NOMO-1 (cell line): Measurements from ENCODE around the gene SLC25A47.

ENCODE experiments used
- DNase-seq, 2 experiments: peaks; one replicate each; lab custom pipeline; 2025; ENCODE audit not compliant: unreplicated experiment in 2 of 2; lab: John Stamatoyannopoulos, UW

The SLC25A47 gene

DNA sequence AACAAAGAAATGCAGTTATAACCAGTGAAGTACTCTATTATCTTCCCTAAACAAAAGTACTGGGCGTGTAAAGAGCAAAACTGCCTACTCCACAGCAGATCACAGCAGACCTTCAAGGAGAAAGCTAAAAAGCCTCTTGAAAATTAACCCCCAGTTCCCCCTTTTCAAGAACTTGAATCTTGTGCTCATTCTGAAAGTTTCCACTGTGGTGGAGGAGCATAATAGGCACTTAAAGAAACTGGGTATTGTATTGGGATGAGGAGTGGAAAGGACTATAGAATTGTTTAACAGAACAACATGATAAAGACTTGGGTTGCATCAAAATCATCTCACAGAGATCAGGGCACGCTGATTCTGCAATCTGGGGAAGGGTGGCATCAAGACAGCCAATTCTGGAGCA, 51.1 kb downstream of the SLC25A47 start:
- DNase-seq, result peak in 1 of 2 experiments; percentile 8

DNA sequence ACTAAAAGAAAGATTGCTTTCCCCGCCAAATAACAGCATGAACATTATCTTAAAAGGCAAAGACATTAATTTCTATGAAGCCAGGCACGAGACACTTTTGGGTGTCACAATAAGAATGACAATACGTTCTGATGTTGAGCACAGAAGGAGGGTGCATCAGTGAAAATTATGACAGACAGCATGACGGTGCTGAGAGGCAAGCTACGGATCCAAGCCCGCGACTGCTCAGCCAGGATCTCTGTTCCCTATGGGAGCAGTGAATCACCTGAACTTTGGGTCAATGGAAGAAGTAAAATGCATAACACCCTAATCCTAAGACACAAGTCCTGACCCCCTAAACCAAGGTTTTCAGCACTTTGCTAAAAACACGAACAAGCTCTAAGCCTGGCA, 51.7 kb downstream of the SLC25A47 start:
- no peak for DNase-seq

GRCh38 chr14:100375266-100375962, 52.3 kb downstream of the SLC25A47 start:
- peak; percentile 57 to 67 for DNase-seq

DNA sequence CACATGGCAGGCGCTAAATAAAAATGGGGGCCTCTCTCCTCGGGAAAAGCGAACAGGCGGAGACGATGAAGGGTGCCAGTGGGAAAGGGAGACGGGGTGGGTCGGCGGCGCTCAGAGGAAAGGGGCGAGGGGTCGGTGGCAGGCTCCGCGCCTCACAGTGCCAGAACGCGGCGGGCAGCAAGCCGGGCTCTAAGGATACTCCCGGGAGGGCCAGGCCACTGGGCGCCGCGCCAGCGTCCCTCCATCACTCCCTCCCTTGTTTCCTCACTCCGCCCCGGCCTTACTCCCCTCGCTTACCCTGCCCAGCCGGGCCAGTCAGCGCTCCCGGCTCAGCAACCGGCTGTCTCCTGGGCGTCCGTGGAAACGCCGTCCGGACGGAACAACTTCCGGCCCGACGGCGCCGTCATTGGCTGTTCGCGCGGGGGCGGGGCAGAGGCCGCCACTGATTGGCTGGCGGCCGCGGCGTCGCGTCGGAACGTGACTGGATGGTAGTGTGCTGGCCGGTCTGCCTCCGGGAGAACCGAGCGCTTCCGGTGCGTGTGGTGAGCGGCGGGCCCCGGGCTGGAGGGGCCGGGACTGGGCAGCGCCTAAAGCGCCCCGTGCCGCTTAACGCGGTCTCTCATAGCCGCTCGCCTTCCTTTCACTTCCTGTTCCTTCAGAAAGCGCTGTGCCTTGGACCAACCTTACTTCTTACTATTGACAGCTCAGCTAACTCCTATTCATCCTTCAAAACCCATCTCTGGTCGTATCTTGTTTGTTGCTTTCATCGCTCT, 53.0 kb downstream of the SLC25A47 start, which contains the start of gene WDR25:
Gene WDR25 (plus strand): TSS at position 523 of the 773 bp plus-strand sequence.
- peak; percentile 90 to 97 for DNase-seq

DNA sequence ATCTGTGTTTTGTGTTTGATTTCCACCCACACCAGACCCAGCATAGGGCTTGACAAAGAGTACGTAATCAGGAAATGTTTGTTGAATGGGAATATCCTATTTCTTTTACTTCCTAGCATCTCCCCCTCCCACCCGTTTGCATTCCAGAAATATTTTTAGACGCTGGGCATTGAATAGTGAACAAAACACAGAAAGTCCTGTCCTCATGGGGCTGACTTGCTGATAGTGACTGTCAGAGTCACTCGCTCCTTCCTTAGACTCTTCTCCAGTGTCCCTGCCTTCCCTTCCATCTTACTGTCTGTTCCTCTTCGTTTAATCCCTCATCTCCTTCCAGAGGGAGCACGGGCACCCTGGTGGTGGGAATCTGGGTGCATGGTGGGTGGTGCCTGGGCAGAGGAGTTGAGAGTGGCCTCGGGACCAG, 53.6 kb downstream of the SLC25A47 start:
- no peak for DNase-seq
